NCI-H2196 treated with DMSO at 0.1 percent for 48 hours (cell line): ENCODE results near the gene PDE6C.
A peak's percentile ranks its signal among the peaks of the same experiment; 100 is the strongest.

Experiments
- DNase-seq: peaks from one replicate; lab custom pipeline; 2025; ENCODE audit not compliant: unreplicated experiment; lab: John Stamatoyannopoulos, UW

Gene PDE6C

DNA sequence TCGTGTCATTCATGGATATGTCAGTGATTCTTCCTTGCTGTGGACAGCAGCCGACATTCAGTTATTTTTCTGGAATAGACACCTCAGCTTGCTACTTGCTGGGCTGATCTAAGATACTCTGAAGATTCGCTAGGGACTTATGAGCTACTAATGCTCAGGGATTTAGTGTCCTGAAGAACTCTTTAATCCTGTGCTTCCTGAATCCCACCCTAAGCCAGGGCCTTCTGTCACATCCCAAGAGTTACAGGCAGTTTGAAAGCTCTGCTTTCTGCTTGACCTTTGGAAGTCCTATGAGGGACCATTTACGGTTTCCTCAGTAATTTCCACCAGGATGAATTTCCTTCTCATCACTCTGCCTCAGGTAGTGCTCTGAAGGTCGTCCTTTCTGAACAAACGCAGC lies at the start of gene PDE6C:
PDE6C (plus strand) TSS at position 227 of the 400 bp plus-strand sequence. CDS start 189 bp downstream, outside the sequence.
- no peak for DNase-seq

DNA sequence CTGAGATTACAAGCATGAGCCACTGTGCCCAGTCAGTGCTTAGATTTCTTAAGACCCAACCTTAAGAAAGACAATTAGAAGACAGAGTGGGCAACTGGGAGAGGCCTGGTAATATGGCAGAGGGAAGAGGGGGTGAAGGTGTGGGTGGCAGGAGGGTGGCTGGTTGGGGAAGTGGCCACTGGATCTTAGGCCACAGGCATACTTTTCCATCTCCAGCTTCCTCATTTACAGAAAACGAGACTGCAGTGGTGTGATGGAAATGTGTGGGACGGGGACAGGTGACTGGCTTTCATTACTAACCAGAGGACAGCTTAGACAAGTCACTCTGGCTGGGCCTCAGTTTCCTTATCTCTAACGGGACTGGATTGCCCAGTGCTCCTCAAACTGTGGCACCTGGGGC lies 46.9 kb upstream of the PDE6C start:
- DNase-seq, result no peak

DNA sequence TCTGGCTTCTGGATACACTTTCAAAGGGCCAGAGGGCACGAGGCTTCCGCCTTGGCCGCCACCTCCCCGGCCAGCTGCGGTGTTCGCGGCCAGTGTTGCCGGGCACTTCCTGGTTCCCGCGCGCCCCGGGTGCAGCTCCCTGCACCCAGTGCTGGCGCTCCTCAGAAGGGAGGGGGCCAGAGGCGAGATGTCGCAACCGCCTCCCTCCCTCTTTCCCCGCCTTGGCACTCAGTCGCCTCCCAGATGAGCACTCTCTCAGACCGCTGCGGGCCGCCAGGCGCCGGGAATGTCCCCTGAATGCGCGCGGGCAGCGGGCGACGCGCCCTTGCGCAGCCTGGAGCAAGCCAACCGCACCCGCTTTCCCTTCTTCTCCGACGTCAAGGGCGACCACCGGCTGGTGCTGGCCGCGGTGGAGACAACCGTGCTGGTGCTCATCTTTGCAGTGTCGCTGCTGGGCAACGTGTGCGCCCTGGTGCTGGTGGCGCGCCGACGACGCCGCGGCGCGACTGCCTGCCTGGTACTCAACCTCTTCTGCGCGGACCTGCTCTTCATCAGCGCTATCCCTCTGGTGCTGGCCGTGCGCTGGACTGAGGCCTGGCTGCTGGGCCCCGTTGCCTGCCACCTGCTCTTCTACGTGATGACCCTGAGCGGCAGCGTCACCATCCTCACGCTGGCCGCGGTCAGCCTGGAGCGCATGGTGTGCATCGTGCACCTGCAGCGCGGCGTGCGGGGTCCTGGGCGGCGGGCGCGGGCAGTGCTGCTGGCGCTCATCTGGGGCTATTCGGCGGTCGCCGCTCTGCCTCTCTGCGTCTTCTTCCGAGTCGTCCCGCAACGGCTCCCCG lies 45.7 kb upstream of the PDE6C start, which contains the start of gene FFAR4:
FFAR4 (plus strand) TSS at position 231 of the 842 bp plus-strand sequence; CDS start at position 287, 56 bp downstream.
- DNase-seq, result peak; percentile 10

DNA sequence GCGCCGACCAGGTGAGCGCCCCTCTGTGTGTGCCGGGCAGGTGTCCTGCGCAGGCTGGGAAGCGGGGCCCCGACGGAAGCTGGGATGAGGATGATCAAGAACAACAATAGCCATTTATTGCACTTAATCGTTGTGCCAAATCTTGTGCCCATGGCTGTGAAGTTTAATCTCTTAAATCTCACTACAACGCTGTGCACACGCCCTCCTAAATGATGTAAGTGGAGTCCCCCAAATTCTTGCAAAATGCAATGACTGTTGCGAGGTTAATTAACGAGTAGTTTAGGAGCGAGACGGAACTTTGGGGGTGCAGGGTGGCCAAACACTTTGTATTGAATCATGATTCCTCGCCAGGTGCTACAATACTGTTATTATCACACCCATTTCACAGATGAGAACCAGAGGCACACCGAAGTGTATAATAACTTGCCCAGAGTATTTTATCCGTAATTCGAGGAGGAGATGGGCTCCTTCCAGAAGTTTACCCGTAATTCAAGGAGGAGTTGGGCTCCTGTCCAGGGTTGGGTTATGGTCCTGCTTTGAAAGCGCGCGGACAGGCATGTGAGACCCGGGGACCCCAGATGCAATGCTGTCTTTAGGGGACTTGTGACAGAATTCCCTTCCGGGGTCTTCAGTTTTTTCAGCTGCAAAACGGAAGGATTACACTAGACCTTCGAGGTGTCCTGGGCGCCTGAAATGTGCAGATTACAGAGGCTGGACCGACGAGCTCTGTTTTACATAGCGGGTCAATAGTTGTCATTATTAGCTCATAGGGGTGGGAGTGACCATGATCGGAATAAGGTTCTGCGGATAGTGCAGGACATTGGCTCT lies 44.8 kb upstream of the PDE6C start:
- DNase-seq, result no peak

DNA sequence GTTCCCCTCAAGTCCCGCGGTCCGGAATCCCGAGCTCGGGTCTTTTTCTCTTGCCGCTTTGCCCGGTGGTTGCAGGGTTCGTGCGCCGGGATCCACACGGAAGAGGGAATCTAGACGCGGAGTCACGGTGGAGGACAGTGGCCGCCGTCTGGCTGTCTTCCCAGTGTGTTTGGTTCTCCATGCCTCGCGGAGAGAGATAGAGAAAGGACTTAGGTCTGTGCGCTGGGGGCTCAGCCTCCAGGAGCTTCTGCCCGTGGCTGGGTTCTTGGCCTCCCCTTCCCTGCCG lies 44.3 kb upstream of the PDE6C start:
- no peak for DNase-seq

DNA sequence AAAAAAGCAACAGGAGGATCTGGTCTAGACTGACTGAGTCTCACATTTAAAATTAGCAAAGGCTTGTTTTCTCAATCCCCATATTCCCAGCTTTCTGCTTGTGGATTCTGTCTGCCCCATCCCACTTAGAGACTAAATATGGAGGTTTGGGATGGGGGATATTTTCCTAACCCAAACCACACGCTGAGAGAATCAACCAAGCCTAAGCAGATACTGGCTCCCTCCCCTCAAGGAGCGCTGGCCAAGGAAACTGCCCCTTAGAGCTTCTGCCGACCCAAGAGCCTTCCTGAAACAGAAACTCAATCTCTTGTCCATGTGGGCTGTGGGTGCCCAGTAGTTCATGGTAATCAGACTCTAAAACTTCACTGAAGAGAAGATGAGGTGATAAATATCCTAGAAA lies 42.0 kb upstream of the PDE6C start:
- no peak for DNase-seq

DNA sequence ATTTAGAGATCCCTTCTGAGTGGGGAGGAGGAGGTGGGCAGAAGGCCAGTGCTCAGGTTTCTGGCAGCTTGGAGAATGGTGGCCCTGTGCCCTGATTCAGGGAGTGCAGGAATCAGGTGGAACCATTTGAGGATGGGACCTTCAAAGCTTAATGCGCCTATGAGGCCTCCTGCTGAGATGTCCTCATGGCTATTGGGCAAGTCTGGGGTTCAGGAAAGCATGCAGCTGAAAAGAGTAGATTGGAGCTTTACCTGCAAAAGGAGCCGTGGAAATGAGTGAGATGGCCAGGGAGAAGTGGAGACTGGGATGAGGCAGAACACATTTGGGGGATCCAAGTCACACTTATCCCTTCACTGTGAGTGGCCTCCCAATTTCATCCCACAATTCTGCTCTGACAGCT lies 39.7 kb upstream of the PDE6C start:
- DNase-seq, result no peak

DNA sequence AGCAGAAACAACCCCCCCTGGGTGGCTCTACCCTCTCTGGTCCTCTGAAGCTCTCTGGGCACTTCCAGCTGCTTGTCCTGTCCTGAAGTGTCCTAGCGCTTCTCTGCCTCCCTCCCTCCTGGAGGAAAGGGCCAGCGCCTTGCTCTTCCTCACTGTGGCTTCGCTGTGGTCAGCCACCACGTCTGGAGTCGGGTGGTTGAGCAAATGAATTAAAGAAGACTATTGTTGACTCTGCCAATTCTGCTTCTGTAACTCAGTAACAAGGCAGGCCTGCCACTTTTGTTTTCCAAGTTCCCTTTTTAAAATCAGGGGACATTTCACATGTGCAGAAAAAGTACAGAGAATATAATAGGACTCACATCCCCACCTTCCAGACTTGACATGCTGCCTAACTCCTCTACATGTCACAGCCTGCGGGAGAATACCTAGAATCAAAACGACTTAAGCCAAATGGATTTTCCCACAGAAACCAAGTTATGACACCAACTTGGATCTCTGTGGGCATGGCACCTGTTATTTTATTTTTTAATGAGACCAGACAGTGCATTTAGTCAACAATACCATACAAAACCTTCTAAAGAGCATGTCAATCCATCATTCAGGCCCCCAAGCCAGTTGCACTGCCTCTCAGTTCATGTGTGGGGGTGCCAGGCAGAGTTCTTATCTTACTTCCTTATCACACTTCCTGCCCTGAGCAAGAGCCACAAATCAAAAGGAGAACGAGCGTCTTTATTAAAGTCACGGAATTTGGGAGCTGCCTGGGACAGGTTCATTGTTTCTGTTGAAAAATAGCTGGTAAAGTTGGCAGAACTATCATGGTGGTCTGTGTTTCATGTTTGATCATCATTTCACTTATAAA lies 39.1 kb upstream of the PDE6C start:
- no peak for DNase-seq

DNA sequence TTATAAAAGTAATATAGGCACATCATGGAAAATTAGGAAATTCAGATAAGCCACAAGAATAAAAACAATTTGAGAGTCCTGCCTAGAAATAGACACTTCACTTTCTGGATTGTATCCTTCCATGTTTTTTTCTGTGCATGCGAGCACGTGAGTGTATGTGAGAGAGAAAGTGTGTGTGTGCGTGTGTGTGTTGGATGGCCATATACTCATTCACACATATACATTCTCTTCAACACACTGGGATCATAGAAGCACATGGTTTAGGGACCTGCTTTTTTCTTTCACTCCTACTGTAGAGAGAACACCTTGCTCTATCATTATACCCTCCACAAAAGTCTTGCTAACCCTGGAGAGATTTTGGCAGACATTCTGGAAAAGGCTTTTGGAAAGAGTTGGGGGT lies 38.4 kb upstream of the PDE6C start:
- DNase-seq, result no peak

DNA sequence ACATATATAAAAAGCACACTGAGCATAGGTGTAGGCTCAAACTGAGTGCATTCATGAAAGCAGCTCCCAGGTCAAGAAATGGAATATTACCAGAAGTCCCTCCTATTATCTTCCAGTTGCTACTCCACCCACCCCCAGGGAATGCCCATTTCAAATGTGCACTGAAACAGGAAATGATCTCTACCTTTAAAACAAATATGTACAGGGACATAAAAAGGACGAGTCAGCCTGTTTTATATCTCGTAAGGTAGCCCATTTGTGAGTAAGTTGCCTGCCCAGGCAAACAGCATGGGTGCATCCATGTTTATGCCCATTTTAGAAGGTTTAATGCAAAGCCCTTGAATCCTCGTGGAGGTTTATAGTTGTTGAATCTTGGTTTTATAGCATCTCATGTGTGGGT lies 35.4 kb upstream of the PDE6C start:
- no peak for DNase-seq

DNA sequence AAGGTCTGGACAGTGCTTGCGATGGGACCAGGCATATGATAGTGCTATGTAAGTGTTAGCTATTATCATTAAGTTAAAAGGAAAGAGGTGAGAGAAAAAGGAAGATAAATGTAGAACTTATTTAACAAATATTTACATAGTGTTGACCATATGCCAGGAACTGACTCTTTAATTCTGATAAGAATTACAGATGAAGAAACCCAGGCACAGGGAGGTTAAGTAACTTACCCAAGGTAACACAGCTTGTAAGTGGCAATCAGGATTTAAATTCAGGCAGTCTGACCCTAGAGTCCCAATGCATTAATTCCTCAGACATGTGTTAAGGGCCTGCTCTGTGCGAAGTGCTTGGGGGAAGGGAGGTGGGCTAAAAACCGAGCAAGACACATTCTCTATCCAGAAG lies 34.8 kb upstream of the PDE6C start:
- no peak for DNase-seq

DNA sequence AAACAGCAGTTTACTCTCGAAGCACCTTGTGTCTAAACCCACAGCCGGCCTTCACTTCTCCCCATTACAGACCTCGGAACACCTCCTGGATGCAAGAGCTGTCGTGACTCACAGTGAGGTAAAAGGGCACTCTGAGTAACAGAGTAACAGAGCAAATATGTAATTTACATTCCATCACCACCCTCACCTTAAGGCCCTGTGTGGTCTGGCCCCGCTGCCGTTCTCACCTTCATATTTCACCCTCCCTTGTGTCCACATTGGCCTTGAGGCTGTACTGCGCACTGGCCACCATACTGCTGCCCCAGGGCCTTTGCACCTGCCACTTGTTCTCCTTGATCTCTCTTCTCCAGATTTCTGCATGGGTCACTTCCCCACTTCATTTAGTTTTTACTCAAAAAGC lies 33.2 kb upstream of the PDE6C start:
- no peak for DNase-seq

DNA sequence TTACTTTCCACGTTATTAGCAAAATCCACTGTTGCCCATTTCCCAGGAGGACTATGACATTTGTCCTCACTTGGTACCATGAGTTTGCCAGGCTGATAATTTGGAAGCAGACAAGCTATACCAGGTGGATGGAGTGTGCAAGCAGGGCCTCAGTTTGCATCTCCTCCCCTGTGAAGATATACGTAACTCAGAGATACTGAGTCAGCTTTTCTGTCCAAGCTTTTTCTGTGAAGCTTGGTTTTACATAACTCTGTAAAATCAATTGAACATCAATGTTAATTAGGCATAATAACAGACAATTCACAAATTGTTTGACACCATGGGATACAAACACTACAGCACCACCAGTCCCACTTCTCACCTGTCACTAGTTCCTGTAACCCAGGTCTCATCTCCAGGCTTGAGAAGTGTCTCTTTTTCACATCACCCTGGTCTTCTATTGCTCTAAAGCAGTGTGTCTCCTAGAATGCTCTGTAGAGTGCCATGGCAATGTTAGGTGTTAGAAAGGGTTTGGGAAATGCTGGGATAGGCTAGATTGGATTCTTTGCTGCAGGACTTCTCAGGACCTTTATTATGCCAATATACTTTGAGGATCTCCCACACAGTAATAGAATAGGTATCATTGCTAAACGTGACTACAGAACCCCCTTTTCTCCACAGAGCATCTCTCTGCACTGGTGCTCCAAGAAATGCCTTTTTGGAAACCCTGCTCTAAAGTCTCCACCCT lies 32.2 kb upstream of the PDE6C start:
- no peak for DNase-seq

DNA sequence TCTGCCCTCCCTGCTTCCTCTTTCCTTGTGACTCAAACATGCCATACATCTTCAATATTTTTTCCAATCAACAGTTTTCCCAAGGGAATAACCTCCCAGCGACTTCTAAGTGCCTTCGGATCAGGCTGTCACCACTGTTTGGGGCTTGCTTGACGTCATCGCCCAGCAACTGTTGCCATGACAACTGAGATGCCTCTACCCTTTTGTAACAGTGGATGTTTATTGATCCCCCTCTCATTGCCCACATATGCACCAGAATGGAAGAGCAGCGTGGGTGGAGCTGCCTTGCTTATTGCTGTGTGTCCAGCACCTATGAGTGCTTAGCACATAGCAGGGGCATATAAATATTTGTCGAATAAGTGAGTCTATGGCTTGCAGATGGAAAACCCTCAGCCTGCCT lies 31.5 kb upstream of the PDE6C start:
- no peak for DNase-seq

DNA sequence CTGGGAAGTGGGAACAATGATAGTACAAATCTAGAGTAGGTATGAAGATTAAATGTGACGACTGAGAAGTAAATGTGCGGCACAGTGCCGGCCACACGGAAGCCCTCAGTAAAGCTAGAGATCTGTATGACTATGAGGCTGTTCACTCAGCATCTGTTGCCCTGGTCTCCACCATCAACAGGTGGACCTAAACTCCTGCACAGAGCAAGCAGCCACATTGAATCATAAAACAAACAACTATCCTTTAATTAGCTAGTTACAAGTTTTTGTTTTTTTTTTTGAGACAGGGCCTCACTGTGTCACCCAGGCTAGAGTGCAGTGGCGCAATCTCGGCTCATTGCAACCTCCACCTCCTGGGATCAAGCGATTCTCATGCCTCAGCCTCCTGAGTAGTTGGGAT lies 27.9 kb upstream of the PDE6C start:
- no peak for DNase-seq

DNA sequence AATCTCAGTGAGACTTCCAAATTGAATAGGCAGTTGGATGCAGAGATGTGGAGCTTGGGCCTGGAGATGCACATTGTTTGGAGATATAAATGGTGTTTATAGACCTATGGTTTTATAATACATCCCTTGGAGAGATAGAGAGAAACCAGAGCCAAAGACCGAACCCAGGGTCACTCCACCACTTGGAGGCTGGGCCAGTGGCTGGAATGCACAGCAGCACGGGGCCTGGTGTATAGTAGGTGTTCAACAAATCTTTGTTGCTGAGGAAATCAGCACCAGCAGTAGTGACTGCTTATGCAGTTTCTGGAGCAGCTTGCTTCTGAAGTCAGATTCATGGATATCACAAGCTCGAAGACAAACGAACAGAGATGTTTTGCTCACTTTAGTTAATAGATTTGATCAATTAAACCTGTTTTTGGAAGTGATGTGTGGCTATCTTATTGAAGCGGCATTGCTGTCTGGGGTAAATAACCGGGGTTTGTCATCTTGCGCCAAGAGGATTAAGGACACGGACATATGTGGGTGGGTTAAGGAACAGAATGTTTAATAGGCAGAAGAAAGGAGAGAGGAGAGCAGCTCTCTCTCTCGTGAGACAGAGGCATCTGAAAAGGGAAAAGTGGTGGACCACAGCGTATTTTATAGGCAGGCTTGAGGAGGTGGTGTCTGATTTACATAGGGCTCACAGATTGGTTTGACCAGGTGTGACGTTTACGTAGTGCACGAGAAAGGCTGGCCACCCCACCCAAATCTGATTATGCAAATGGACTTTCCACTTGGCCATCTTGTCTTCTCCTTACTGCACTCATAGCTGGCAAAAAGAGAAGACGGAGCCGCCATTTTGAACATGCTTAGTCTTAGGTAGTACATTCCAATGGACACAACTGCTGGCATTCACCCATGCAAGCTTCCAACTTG lies 22.4 kb upstream of the PDE6C start:
- no peak for DNase-seq

DNA sequence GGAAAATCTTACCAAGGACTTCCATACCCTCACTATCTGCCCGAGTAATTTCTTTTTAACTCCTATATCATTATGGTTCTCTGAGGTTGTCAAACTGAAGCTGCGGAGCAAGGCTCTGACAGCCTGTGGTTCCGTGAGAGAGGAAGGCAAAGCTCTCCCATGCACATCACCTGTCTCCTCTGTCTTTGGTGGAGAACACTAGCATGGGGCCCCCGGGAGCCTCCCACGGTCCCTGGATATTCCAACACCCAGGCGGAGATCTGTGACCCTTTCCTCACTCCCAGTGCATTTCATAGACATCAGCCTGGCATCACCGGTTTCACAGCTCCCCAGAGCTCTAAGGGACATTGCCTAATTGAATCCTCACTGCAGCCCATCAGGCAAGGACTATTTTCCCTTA lies 21.7 kb upstream of the PDE6C start:
- DNase-seq, result no peak

DNA sequence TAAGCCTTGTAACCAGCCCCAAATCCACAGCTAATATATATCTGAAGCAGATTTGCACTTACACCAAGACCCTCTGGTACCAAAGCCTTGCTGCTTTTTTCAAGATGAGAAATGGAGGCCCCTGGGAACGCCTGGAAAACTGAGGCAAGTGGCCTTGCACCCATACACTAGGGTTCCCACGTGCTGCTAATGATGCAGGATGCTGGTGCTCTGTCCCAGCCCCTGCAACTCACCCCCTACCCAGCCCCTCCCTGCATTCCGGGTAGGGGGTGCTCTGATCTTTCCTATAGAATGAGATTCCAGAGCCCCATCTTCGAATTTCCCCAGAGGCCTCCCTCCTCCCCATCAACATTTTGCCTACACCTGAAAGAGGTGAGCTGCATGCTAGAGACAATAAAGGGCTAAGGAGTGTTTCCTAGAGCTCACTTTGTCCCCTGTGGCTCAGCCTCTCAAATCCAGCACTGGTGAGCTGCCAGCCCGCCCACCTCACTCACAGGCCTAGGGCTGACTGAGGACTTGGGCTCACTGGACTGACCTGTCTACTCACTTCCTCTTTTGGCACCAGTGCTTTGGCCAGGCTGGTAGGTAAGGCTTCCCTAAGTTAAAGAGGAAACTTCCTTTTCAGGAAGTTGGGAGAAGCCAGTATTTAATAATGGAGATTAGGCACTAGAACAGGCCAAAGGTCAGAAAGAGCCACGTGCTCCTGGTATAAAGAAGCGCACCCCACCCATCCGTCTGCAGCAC lies 21.1 kb upstream of the PDE6C start:
- no peak for DNase-seq

DNA sequence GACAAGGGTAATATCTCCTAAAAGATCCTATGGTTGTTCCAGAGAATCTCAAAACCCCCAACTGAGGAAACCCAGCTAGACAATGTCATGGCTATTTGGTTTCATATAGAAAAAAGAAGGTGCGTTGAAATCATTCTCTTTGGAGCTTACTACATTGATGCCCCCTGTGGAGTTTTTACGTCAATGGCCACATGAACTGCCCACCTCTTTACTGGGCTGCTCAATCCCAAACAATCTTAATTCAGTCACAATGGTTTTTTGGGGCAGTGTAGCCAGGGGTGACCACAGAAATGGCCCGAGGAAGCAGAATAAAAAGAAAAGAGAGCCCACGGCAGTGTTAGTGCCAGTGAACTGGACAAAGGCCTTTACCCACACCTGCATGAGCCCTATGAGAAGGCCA lies 19.1 kb upstream of the PDE6C start:
- DNase-seq, result no peak
